ENCODE results near the gene SLC24A4. TPM values are rescaled to one million over a fixed set of nuclear protein-coding genes. Genes with fewer than 3 reads are reported as not detected.

The SLC24A4 gene
- total RNA-seq, 4 donors from 2014 or later: 0.08 to 0.37 (median 0.22) TPM

DNA sequence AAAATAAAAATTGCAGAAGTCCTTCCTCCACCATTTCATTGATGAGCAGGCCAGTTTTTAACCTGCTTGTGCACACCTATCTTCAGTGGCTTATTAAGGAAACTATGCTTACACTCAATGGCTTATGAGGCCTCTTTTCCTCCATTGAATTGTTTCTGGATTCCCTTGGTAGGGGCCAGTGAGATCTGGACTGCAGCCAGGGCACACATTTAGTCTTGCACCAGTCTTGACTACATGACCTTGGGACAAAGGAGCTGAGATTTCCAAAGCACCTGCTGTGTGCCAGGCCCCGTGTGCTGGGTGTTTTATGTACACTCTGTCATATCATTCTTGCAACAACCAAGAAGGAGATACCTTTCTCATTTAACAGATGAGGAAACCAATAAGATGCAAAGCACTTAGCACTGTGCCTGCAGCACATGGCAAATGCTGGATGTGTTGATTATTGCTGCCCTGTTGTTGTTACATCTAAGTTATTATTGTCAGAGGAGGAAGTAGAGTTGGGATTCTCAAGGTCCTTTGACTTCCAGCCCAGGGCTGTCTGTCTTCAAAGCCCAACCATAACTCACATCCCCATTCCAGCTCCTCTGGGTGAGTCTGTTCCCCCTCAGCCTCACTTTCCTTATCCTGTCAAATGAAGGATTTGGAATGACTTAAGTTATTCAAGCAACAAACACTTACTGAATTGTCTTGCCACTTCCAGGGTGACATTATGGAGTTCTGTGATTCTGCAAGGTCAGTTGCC, 159.0 kb downstream of the SLC24A4 start:
- intact Hi-C loops (cut with DNase I; ENCODE audit: low total_unique reads): no loop called here
- no peak for TF ChIP-seq POLR2A (IDR thresholded peaks at IDR 0.05)
- TF ChIP-seq, protein P1, sequence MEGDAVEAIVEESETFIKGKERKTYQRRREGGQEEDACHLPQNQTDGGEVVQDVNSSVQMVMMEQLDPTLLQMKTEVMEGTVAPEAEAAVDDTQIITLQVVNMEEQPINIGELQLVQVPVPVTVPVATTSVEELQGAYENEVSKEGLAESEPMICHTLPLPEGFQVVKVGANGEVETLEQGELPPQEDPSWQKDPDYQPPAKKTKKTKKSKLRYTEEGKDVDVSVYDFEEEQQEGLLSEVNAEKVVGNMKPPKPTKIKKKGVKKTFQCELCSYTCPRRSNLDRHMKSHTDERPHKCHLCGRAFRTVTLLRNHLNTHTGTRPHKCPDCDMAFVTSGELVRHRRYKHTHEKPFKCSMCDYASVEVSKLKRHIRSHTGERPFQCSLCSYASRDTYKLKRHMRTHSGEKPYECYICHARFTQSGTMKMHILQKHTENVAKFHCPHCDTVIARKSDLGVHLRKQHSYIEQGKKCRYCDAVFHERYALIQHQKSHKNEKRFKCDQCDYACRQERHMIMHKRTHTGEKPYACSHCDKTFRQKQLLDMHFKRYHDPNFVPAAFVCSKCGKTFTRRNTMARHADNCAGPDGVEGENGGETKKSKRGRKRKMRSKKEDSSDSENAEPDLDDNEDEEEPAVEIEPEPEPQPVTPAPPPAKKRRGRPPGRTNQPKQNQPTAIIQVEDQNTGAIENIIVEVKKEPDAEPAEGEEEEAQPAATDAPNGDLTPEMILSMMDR (IDR thresholded peaks at IDR 0.05): no peak
- 67 to 69% methylated on average over 1 of the region's 1 CpG for WGBS, 2 donors
- peak in 1 of 2 donors; percentile 48 for DNase-seq (ENCODE audit: low spot score in 2 of 2)
- no peak overlapping the region for H3K4me3 ChIP-seq (ENCODE audit: low read depth, poor library complexity, severe bottlenecking)

DNA sequence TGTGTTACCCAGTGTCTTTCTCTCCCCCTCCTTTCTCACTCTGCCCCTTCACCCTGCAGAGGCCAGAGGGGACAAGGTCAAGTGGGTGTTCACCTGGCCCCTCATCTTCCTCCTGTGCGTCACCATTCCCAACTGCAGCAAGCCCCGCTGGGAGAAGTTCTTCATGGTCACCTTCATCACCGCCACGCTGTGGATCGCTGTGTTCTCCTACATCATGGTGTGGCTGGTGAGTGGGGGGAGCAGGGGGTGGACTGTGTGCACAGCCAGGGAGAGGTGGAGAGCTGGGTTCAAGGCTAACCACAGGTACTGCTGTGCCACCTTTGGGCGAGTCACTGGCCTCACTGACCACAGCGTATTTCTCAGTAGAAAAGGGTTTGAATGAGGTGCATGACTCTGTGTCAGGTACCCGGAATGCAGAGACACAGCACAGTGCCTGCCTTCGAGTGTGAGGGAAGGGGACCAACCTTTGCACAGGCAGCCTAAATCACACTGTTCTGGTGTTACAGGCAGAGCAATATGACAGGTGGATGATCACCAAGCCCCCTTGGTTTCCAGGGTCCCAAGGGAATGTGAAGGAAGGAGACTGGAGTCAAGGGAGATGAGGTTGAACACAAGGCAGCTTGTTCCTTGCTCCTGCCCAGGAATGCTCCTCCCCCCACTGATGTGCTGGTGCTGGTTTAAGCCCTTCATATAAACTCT, 159.8 kb downstream of the SLC24A4 start:
- peak in 1 of 2 donors; percentile 76 for DNase-seq (ENCODE audit: low spot score in 2 of 2)
- intact Hi-C loops (cut with DNase I; ENCODE audit: low total_unique reads): no loop called here
- no peak overlapping the region for H3K4me3 ChIP-seq (ENCODE audit: low read depth, poor library complexity, severe bottlenecking)
- WGBS, 2 donors: 95 to 98% methylated on average over 9 of the region's 9 CpGs
- no peak for TF ChIP-seq POLR2A (IDR thresholded peaks at IDR 0.05)
- TF ChIP-seq, protein P1 (IDR thresholded peaks at IDR 0.05): no peak

DNA sequence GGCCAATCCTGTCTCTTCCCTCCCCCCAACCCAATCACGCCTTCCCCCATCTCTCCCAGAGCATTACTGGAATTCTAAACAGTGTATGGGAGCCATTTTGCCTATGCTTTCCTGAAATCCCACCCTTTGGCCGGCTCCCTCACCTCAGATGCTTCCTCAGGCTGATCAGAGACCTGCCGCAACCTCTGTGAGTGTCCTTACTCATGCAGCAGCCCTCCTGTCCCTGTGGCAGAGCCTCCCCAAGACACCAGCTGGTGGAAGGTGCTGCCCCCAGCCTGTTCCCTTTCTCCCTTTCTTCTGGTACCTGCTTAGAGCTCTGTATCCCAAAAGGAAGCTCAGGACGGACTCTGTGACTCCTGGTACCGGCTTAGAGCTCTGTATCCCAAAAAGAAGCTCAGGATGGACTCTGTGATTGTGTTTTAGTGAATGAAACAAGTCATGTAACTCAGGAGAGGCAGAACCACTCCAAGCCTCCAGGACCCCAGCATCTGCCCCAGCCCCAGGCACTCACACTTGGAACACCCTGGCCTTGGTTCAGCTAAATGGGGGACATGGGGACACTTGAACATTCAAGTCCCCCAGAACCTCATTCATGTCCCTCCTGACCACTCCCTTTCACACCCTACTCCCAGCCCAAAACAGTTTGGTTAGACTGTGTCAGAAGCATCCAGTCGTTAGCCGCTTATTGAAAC, 161.3 kb downstream of the SLC24A4 start:
- no peak for TF ChIP-seq POLR2A (IDR thresholded peaks at IDR 0.05)
- TF ChIP-seq, protein P1 (IDR thresholded peaks at IDR 0.05): no peak
- no peak for DNase-seq (ENCODE audit: low spot score in 2 of 2)
- H3K4me3 ChIP-seq (ENCODE audit: low read depth, poor library complexity, severe bottlenecking): no peak overlapping the region
- intact Hi-C loops (cut with DNase I; ENCODE audit: low total_unique reads): no loop called here
- WGBS, 2 donors: 90 to 95% methylated on average over 7 of the region's 7 CpGs

DNA sequence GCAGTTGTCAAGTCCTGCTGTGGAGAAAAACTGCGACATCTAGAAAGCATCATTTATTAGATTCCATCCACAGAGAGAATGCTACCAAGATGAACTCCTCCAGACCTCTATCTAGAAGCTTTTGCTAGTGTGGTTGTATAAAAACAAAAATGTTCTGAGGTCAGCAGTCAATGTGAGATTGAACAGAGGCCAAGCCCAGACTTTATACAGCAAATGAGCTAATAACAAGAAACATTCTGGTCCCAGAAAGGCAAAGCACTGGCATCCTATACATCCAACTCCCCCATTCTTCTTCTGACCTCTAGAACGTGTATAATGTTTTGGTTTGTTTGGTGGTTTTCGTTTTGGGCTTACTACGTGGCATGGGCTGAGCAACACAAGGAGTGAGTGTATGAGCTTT, 163.9 kb downstream of the SLC24A4 start:
- no peak for DNase-seq (ENCODE audit: low spot score in 2 of 2)
- no peak overlapping the region for H3K4me3 ChIP-seq (ENCODE audit: low read depth, poor library complexity, severe bottlenecking)
- intact Hi-C loops (cut with DNase I; ENCODE audit: low total_unique reads): no loop called here
- TF ChIP-seq, protein P1 (IDR thresholded peaks at IDR 0.05): no peak
- no peak for TF ChIP-seq POLR2A (IDR thresholded peaks at IDR 0.05)
- WGBS, 2 donors: 72 to 90% methylated on average over 4 of the region's 4 CpGs

DNA sequence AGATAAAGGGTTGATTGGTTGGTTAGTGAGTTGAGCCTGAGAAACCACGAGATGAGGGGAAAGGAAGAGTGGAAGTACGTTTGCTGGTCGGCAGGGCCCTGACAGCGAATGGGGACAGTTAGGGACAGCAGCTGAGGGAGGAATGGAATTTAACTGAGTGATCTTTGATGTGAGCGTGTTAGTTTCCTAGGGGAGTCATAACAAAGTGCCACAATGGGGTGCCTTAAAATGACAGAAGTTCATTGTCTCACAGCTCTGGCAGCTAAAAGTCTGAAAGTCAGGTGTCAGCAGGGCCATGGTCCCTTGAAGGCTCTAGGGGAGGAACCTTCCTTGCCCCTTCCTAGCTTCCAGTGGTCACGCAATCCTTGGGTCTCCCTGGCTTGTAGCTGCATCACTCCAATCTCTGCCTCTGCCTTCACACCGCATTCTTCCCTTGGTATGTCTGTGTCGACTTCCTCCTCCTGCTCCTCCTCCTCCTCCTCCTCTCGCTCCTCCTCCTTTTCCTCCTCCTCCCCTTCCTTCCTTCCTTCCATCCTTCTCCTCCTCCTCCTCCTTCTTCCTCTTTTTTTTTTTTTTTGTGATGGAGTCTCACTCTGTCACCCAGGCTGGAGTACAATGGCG, 164.7 kb downstream of the SLC24A4 start:
- TF ChIP-seq, protein P1 (IDR thresholded peaks at IDR 0.05): no peak
- TF ChIP-seq POLR2A (IDR thresholded peaks at IDR 0.05): no peak
- intact Hi-C loops (cut with DNase I; ENCODE audit: low total_unique reads): no loop called here
- no peak overlapping the region for H3K4me3 ChIP-seq (ENCODE audit: low read depth, poor library complexity, severe bottlenecking)
- 69 to 78% methylated on average over 10 of the region's 10 CpGs for WGBS, 2 donors
- DNase-seq (ENCODE audit: low spot score in 2 of 2): peak in 1 of 2 donors; percentile 58
